Occipital lobe (tissue), 2 donors: Measurements from ENCODE around the gene CCL21. TPM values are rescaled to one million over a fixed set of nuclear protein-coding genes. Genes with fewer than 3 reads are reported as not detected.

Experiments
- DNase-seq: peaks from one replicate; lab custom pipeline; 2025; lab: John Stamatoyannopoulos, UW
- total RNA-seq: library from RNA; depleted of rRNA; stranded (reverse); fragments of >200 nt; gene quantifications from one replicate; pipeline ENCODE4 v1.2.3, GENCODE V29; 2014

Gene CCL21
- total RNA-seq, 1 donor from 2014 or later, result not detected

- no peak for DNase-seq
These were observed 549 bp downstream of the CCL21 start for GRCh38 chr9:34709196-34709978.

- DNase-seq, result no peak
These were observed 2.8 kb downstream of the CCL21 start for GRCh38 chr9:34707130-34707529.

- DNase-seq, result peak; percentile 77
These were observed 7.9 kb downstream of the CCL21 start for GRCh38 chr9:34701769-34702736.

GRCh38 chr9:34701023-34701768, 8.7 kb downstream of the CCL21 start:
- peak; percentile 44 for DNase-seq

GRCh38 chr9:34694811-34695210, 15.1 kb downstream of the CCL21 start:
- DNase-seq, result no peak

GRCh38 chr9:34693560-34693959, 16.4 kb downstream of the CCL21 start:
- no peak for DNase-seq

- no peak for DNase-seq
These were observed 18.0 kb downstream of the CCL21 start for GRCh38 chr9:34691936-34692315.

GRCh38 chr9:34690983-34691935, 18.7 kb downstream of the CCL21 start, which contains the start of gene CCL19:
CCL19 (minus strand) TSS chr9:34691276; CDS start chr9:34691139, 137 bp downstream.
- DNase-seq, result no peak

- no peak for DNase-seq
These were observed 20.4 kb downstream of the CCL21 start for GRCh38 chr9:34689512-34689911.

- DNase-seq, result no peak
These were observed 20.8 kb downstream of the CCL21 start for GRCh38 chr9:34689116-34689470.

- DNase-seq, result no peak
These were observed 21.4 kb downstream of the CCL21 start for GRCh38 chr9:34688329-34689115.

GRCh38 chr9:34687276-34688030, 22.5 kb downstream of the CCL21 start:
- DNase-seq, result no peak

GRCh38 chr9:34686732-34687131, 23.2 kb downstream of the CCL21 start:
- DNase-seq, result no peak

- no peak for DNase-seq
These were observed 23.7 kb downstream of the CCL21 start for GRCh38 chr9:34686231-34686630.

GRCh38 chr9:34685591-34685990, 24.3 kb downstream of the CCL21 start:
- no peak for DNase-seq

- DNase-seq, result no peak
These were observed 25.1 kb downstream of the CCL21 start for GRCh38 chr9:34684816-34685215.

- no peak for DNase-seq
These were observed 25.8 kb downstream of the CCL21 start for GRCh38 chr9:34684145-34684544.

- DNase-seq, result no peak
These were observed 34.1 kb downstream of the CCL21 start for GRCh38 chr9:34675869-34676268.
